Inferior parietal cortex (tissue), 1 donor: Measurements from ENCODE around the gene RHBDL3.
"Not testable (repeated sequence)": the region's sequence is repeated elsewhere in the genome, so short reads cannot be mapped to it uniquely, and the experiment has no call there.

ENCODE experiments used
- DNase-seq: peaks from one replicate; pipeline ENCODE4 v3.0.0-alpha.2; 2016; ENCODE audit errors: extremely low spot score

The RHBDL3 gene

DNA sequence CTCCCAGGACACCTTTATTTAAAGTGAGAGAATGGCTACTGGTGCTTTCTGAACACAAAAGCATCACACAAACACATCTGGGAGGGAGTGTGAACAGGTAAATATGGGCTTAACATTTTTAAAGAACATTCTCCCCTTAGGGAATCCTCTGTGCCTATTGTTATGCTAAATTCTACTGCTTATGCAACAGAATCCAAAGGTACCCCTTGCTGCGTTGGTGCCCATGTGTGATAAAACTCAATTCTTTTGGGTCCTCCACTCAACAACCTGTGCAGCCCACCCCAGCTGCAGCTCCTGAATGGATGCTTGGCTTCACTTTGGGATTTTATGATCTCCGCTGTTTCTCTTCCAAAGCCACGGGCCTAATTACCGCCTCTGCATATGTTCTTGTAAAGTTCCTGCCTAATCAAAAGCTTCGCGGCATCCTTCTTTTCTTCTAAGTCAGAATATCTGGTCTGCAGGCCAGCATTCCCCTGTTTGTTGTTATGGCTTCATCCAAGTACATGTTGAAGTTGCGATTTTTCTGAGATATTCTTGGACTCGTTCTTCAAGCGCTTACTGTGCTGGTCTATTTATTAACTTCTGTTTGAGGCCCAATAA lies 23.9 kb downstream of the RHBDL3 start:
- no peak for DNase-seq

DNA sequence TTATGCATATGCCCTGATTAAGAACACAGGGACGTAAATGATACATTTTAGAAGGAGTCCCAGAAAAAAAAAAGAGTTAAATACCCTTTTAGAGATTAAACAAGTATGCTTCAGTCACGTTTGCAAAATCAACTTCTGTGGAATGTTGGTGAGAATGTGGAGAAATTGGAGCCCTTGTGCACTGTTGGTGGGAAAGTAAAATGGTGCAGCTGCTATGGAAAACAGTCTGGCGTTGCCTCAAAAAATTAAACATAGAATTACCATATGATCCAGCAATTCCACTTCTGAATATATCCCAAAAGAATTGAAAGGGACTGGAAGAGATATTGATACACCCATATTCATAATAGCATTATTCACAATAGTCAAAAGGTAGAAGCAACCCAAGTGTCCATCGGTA lies 26.5 kb downstream of the RHBDL3 start:
- DNase-seq = no peak

- no peak for DNase-seq
Observed at GRCh38 chr17:32297424-32297823, 31.8 kb downstream of the RHBDL3 start.

DNA sequence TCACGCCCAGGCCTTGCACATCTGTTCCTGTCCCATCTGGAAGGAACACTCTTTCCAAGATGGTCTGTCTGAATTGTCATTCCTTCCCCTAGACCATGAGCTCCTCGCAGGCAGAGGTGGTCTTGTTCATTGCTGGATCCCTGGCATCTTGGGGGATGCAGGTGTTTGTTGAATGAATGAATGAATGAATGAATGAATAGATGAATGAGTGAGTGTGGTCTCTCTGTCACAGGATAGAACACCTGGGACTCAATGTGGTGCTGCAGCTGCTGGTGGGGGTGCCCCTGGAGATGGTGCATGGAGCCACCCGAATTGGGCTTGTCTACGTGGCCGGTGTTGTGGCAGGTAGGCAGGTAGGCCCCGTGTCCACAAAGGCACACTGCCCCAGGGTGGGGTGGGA lies 32.2 kb downstream of the RHBDL3 start:
- no peak for DNase-seq

GRCh38 chr17:32298298-32298697 lies 32.7 kb downstream of the RHBDL3 start:
- no peak for DNase-seq

GRCh38 chr17:32298721-32299579 lies 33.3 kb downstream of the RHBDL3 start:
- no peak for DNase-seq

GRCh38 chr17:32299580-32300164 lies 34.0 kb downstream of the RHBDL3 start:
- DNase-seq = no peak

DNA sequence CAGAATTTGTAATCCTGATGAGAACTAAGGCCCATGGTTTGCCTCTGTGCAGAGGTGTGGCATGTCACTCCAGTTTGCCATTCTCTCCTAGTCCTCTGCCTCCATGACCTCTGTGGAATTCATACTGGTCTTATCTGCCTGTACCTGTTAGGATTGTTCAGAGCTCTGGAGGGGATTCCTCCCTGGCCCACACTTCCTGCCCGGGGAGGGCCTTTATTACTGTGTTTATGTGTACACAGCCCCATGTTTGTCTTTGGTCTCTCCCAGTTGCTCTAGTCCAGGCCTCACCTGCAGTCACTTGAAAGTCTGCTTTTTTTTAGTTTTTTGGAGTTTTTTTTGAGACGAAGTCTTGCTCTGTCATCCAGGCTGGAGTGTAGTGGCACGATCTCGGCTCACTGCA lies 36.4 kb downstream of the RHBDL3 start:
- no peak for DNase-seq

- no peak for DNase-seq
Observed at GRCh38 chr17:32302860-32303649, 37.4 kb downstream of the RHBDL3 start.

DNA sequence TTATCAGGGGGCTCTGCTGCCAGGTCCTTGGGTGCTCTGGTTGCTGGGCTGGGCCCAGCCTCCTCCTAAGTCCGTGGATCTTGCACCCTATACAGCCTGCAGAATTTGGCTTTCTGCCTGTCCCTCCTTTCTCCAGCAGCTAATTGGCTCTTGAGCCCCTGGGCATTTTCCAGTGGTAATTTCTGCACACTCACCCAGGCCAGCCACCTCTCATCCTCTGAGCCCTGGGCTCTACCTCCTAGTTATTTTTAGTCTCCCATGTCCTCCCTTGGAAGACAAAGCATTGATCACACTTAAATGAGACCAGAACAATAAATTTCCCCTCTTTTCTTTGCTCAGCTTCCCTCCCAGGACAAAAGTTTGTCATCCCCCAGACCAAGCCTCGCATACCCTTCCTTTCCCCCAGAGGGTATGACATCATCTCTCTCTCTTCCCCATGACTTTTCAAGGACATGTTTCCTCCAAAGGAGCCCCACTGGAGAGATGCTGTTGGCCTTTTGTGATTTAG lies 38.2 kb downstream of the RHBDL3 start:
- no peak for DNase-seq

DNA sequence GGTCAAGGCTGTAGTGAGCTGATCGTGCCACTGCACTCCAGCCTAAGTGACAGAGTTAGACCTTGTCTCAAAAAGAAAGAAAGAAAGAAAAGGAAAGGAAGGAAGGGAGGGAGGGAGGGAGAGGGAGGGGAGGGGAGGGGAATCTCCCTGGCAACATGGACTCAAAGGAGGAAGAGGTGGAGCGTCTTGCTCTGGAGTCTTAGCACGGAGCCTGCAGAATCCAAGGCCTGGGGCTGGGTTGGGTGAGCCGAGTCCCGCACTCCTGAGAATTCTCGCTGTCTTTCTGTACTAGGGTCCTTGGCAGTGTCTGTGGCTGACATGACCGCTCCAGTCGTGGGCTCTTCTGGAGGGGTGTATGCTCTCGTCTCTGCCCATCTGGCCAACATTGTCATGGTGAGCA lies 39.4 kb downstream of the RHBDL3 start:
- no peak for DNase-seq

- DNase-seq = no peak
Observed at GRCh38 chr17:32307658-32308057, 42.0 kb downstream of the RHBDL3 start.

DNA sequence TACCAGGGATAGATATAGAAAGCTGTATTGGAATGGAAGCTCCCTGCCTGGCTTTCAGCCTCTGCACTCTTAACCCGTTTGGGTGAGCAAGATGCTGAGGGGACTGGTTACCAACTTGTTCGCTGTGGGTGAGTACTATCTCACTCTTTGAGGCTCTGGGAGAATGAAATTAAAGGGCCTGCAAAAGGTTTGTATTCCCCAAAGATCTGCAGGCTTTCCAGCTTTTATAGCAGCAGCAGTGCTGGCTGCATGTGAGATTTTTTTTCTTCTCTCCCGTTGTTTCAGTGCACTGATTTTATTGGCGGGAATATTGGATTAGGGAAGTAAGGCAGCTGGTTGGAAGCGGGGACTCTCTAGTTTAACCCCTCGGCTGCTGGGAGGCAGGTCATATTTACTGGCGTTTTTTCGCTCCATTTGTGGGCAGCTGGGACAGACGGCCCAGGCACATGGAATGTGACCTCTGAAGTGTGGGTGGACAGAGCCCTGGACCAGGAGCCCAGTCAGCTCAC lies 45.5 kb downstream of the RHBDL3 start:
- peak; percentile 13 for DNase-seq

DNA sequence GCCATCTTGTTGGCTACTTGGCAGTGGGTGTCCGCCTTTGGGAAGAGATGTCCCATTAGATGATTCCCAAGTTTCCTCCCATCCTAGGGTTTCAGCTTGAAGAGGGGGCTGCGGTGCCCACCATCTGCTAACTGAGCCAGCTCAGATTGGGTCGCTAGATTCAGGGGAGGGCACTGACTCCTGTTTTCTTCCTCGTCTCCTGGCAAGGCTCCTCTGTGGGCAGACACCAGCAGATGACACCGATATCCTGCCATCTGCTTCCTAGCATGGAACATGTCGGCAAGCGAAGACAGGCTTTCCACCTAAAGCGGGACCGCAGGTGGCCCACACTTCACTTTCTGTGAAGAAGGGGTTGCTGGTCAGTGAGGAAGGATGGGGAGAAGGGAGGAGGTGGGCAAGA lies 49.0 kb downstream of the RHBDL3 start:
- no peak for DNase-seq

GRCh38 chr17:32315171-32315570 lies 49.5 kb downstream of the RHBDL3 start:
- no peak for DNase-seq

GRCh38 chr17:32316653-32317052 lies 51.0 kb downstream of the RHBDL3 start:
- DNase-seq = not testable (repeated sequence)

DNA sequence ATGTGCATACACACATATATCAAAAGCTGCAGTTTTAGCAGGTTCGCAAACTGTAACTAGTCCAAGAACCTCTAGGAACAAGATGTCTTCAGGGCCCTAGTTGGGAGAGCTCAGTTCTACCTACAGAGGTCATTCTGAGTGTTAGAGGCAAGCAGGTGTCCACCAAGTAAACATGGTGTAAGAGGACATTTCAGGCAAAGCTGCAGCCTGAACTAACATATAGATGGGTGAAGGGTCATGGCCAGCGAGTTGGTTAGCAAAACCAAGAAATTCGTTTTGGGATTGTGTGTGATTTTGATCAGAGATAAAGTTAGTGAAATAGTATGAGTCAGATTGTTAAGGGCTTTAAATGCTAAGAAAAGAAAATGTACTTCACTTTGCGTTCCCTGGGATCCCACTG lies 51.7 kb downstream of the RHBDL3 start:
- no peak for DNase-seq

DNA sequence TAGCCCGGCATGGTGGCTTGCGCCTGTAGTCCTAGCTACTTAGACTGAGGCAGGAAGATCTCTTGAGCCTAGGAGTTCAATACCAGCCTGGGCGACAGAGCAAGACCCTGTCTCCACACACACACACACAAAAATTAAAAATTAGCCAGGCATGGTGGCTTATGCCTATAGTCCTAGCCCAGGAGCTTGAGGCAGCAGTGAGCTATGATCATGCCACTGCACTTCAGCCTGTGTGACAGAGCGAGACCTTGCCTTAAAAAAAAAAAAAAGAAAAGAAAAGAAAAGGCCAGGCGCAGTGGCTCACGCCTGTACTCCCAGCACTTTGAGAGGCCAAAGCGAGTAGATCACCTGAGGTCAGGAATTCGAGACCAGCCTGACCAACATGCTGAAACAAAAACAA lies 52.4 kb downstream of the RHBDL3 start:
- DNase-seq = no peak

- DNase-seq = peak; percentile 78
Observed at GRCh38 chr17:32319548-32319905, 53.9 kb downstream of the RHBDL3 start.

DNA sequence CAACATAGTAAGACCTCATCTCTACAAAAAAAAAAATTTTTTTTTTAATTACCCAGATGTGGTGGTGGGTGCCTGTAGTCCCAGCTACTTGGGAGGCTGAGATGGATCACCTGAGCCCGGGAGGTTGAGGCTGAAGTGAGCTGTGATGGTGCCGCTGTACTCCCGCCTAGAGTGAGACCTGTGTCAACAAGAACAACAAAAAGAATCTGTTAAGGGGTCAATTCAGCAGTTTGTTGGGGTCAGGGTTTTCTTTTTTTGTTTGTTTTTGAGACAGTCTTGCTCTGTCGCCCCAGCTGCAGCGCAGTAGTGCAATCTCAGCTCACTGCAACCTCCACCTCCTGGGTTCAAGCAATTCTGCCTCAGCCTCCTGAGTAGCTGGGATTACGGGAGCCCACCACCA lies 54.4 kb downstream of the RHBDL3 start:
- DNase-seq = not testable (repeated sequence)

DNA sequence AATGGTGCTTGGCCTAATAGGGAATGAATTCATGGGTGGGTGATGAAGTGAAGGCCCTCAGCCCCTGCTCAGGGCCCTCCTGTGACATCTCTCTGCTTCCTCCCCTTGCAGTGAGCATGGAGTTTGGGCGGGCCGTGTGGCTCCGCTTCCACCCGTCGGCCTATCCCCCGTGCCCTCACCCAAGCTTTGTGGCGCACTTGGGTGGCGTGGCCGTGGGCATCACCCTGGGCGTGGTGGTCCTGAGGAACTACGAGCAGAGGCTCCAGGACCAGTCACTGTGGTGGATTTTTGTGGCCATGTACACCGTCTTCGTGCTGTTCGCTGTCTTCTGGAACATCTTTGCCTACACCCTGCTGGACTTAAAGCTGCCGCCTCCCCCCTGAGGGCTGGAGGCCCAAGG lies 55.2 kb downstream of the RHBDL3 start:
- no peak for DNase-seq

DNA sequence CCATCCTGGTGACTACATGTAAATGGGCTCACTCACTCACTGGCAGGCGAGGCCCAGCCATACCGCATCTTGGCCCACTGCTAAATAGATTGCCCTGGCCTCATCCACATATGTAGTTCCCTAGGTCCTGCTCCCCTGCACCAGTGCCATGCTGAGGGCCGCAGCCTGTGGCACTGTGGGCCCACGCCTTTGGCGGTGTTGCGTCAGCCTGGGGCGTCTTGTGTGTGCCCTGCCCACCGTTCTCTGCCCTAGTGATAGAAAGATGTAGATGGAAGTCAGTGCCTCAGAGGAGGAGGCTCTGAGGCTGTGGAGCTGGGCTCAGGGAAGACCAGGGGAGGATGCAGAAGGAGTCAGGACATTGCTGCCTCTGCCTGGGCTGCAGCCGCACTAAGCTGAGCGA lies 57.4 kb downstream of the RHBDL3 start:
- no peak for DNase-seq
